SU-DHL-6 (cell line): Measurements from ENCODE around the gene NFIC.

Experiments
- H2AFZ ChIP-seq: fragments of 200-600 bp; sonication (generic); 2 replicates; pipeline ENCODE4 v1.6.1; 2014; ENCODE audit warnings: low read depth, mild to moderate bottlenecking, moderate library complexity, mixed read lengths, antibody characterized with exemption, low read length; ENCODE audit not compliant: severe bottlenecking
- H3F3A ChIP-seq: fragments of 200-600 bp; shearing (Covaris generic); 2 replicates; pipeline ENCODE4 v1.6.0; 2016; ENCODE audit warnings: antibody characterized with exemption, mild to moderate bottlenecking; ENCODE audit not compliant: insufficient read depth
- H3K27ac ChIP-seq: fragments of 200-600 bp; sonication (generic); 2 replicates; pipeline ENCODE4 v1.5.1; 2016; ENCODE audit warnings: low read depth, mild to moderate bottlenecking, low read length, moderate library complexity, mixed read lengths
- H3K27me3 ChIP-seq: fragments of 200-600 bp; sonication (generic), shearing (Covaris generic); 2 replicates; pipeline ENCODE4 v1.6.0; 2014; ENCODE audit warnings: mild to moderate bottlenecking, low read length
- H3K36me3 ChIP-seq: fragments of 200-600 bp; sonication (generic); 2 replicates; pipeline ENCODE4 v1.6.1; 2014; ENCODE audit warnings: mild to moderate bottlenecking, low read length, mixed read lengths
- H3K4me2 ChIP-seq: fragments of 300-600, 200-600 bp; shearing (Covaris generic), sonication (generic); 2 replicates; pipeline ENCODE4 v1.6.0; 2014; ENCODE audit warnings: low read length, low read depth, mild to moderate bottlenecking; ENCODE audit not compliant: poor library complexity, severe bottlenecking
- H3K4me3 ChIP-seq: fragments of 200-600 bp; sonication (generic); 2 replicates; pipeline ENCODE4 v1.5.1; 2014; ENCODE audit warnings: antibody characterized with exemption, low read length, mild to moderate bottlenecking, mixed read lengths; ENCODE audit not compliant: insufficient read depth, poor library complexity, severe bottlenecking
- H3K79me2 ChIP-seq: fragments of 200-600 bp; sonication (generic); 2 replicates; pipeline ENCODE4 v1.6.1; 2014; ENCODE audit warnings: mild to moderate bottlenecking, low read length, moderate library complexity; ENCODE audit not compliant: insufficient read depth
- H3K9ac ChIP-seq: fragments of 200-600 bp; sonication (generic); 2 replicates; pipeline ENCODE4 v1.7.0; 2014; ENCODE audit warnings: mild to moderate bottlenecking, low read length
- H3K9me2 ChIP-seq: fragments of 200-600 bp; sonication (generic); replicated peaks from 2 replicates; pipeline ENCODE4 v1.6.1; 2014; ENCODE audit warnings: low read length; ENCODE audit not compliant: insufficient read depth
- H3K9me3 ChIP-seq: fragments of 200-600 bp; sonication (generic); 2 replicates; pipeline ENCODE4 v1.6.1; 2014; ENCODE audit warnings: low read length, mixed read lengths; ENCODE audit not compliant: insufficient read depth
- H4K20me1 ChIP-seq: fragments of 200-600 bp; sonication (generic); 2 replicates; pipeline ENCODE4 v1.6.1; 2014; ENCODE audit warnings: low read depth, mild to moderate bottlenecking, antibody characterized with exemption, low read length, moderate library complexity, mixed read lengths
- CTCF ChIP-seq: fragments of 200-600 bp; sonication (generic); IDR thresholded peaks from one replicate; pipeline ENCODE4 v1.5.1; 2017; ENCODE audit warnings: antibody characterized with exemption, mild to moderate bottlenecking, low read length, moderate library complexity; ENCODE audit not compliant: insufficient read depth, poor library complexity, severe bottlenecking
- EZH2phosphoT487 ChIP-seq: fragments of 200-600 bp; sonication (generic), shearing (Covaris generic); conservative IDR thresholded peaks from 2 replicates; pipeline ENCODE4 v1.6.1; 2018; ENCODE audit warnings: mild to moderate bottlenecking, antibody characterized with exemption, low read length, moderate library complexity, mixed read lengths

NFIC gene

GRCh38 chr19:3455960-3456601 lies 89.7 kb downstream of the NFIC start:
- H2AFZ ChIP-seq = no peak overlapping the region
- no peaks in the 10 kb centered on the region for H3K27me3 ChIP-seq
- TF ChIP-seq EZH2phosphoT487 = no peak
- TF ChIP-seq CTCF = no peak
- H3K36me3 ChIP-seq = no peaks in the 10 kb centered on the region
- no peak overlapping the region for H3K9ac ChIP-seq
- H4K20me1 ChIP-seq = no peaks in the 10 kb centered on the region
- H3K4me3 ChIP-seq = no peak overlapping the region
- no peak overlapping the region for H3K27ac ChIP-seq
- no peak overlapping the region for H3K4me2 ChIP-seq
- H3F3A ChIP-seq = no peaks in the 10 kb centered on the region
- no peaks in the 10 kb centered on the region for H3K79me2 ChIP-seq
- no peaks in the 10 kb centered on the region for H3K9me2 ChIP-seq
- no peaks in the 10 kb centered on the region for H3K9me3 ChIP-seq

GRCh38 chr19:3456925-3457527 lies 90.6 kb downstream of the NFIC start:
- no peaks in the 10 kb centered on the region for H3K9me2 ChIP-seq
- H3K36me3 ChIP-seq = no peaks in the 10 kb centered on the region
- no peak overlapping the region for H3K27ac ChIP-seq
- no peaks in the 10 kb centered on the region for H3F3A ChIP-seq
- H3K27me3 ChIP-seq = no peaks in the 10 kb centered on the region
- no peaks in the 10 kb centered on the region for H3K79me2 ChIP-seq
- H3K9ac ChIP-seq = no peak overlapping the region
- H3K4me3 ChIP-seq = no peak overlapping the region
- no peak overlapping the region for H3K4me2 ChIP-seq
- no peaks in the 10 kb centered on the region for H3K9me3 ChIP-seq
- TF ChIP-seq EZH2phosphoT487 (no peak), CTCF (no peak)
- no peaks in the 10 kb centered on the region for H4K20me1 ChIP-seq
- no peak overlapping the region for H2AFZ ChIP-seq

- no peaks in the 10 kb centered on the region for H3K36me3 ChIP-seq
- H2AFZ ChIP-seq = no peak overlapping the region
- H4K20me1 ChIP-seq = no peaks in the 10 kb centered on the region
- H3K4me2 ChIP-seq = no peak overlapping the region
- H3F3A ChIP-seq = no peaks in the 10 kb centered on the region
- H3K9me3 ChIP-seq = no peaks in the 10 kb centered on the region
- H3K79me2 ChIP-seq = no peaks in the 10 kb centered on the region
- TF ChIP-seq EZH2phosphoT487 (no peak), CTCF (no peak)
- no peaks in the 10 kb centered on the region for H3K9me2 ChIP-seq
- H3K27me3 ChIP-seq = no peaks in the 10 kb centered on the region
- H3K9ac ChIP-seq = no peak overlapping the region
- H3K27ac ChIP-seq = no peak overlapping the region
- H3K4me3 ChIP-seq = no peak overlapping the region
Observed at GRCh38 chr19:3457528-3458228, 91.3 kb downstream of the NFIC start.
